Stomach (tissue), 9 donors: ENCODE results near the gene SPATA19. TPM values are rescaled to one million over a fixed set of nuclear protein-coding genes. Genes with fewer than 3 reads are reported as not detected.

ENCODE experiments used
- DNase-seq, 2 donors: peaks; one replicate each; pipeline versions ENCODE4 v3.0.0 to v3.0.0-alpha.2; 2013 to 2019
- H3K27ac ChIP-seq, 5 donors: fragments of 200-600 bp in 4 of 5; sonication (generic) in 4 of 5; one replicate each; pipeline ENCODE4 v1.5.1; 2013 to 2019; ENCODE audit warnings: mild to moderate bottlenecking in 1 of 5, moderate library complexity in 1 of 5
- H3K27me3 ChIP-seq, 3 donors: fragments of 200-600 bp; sonication (generic); one replicate each; pipeline ENCODE4 v1.5.1; 2017 to 2019; ENCODE audit warnings: mixed run types in 1 of 3
- H3K36me3 ChIP-seq, 4 donors: fragments of 200-600 bp; sonication (generic); 1 replicate in 3 of 4; 2 replicates in 1 of 4; pipeline ENCODE4 v1.5.1; 2016 to 2019
- H3K4me1 ChIP-seq, 4 donors: fragments of 200-600 bp; sonication (generic); one replicate each; pipeline ENCODE4 v1.5.1; 2016 to 2019
- H3K4me3 ChIP-seq, 4 donors: fragments of 200-600 bp; sonication (generic) in 3 of 4; one replicate each; pipeline ENCODE4 v1.5.1; 2016 to 2019; ENCODE audit warnings: mild to moderate bottlenecking in 1 of 4
- H3K9me3 ChIP-seq, 4 donors: fragments of 200-600 bp; sonication (generic); one replicate each; pipeline ENCODE4 v1.5.1; 2016 to 2019
- EP300 ChIP-seq: sonication (generic); formaldehyde crosslinking; IDR thresholded peaks from one replicate; pipeline ENCODE4 v1.6.1; 2017; ENCODE audit warnings: antibody characterized with exemption
- POLR2A ChIP-seq, 4 donors: fragments of 450-650 bp; IDR thresholded peaks; one replicate each; pipeline ENCODE4 v1.6.1; 2016; ENCODE audit warnings: antibody characterized with exemption in 4 of 4, control low read depth in 2 of 4, mild to moderate bottlenecking in 1 of 4, moderate library complexity in 1 of 4
- POLR2AphosphoS5 ChIP-seq, 3 donors: sonication (generic); formaldehyde crosslinking; IDR thresholded peaks; one replicate each; pipeline ENCODE4 v1.6.1; 2016; ENCODE audit warnings: antibody characterized with exemption in 3 of 3
- WGBS, 5 donors: extraction: QIAGEN DNeasy Blood & Tissue Kit in 3 of 5; methylation state at CpG; one replicate each; pipeline versions ENCODE4 v1.1.5 to v1.1.7; 2013 to 2018; 5-methylcytosine and 5-hydroxymethylcytosine counted together
- intact Hi-C: fragments of 100-400 bp; cut with DNase I; formaldehyde crosslinking; loops from one replicate; pipeline ENCODE4 v1.15.1; 2023; ENCODE audit warnings: low total_unique reads
- polyA plus RNA-seq, 3 donors: library from polyadenylated mRNA; stranded (reverse); fragments of 200-250 nt; gene quantifications; one replicate each; pipeline ENCODE4 v1.2.3, GENCODE V29; 2013
- total RNA-seq, 5 donors: library from RNA; depleted of rRNA; stranded (reverse); fragments of >200 nt; gene quantifications; one replicate each; pipeline versions ENCODE4 v1.1.0 to v1.2.3, GENCODE V29; 2014 to 2016
- TF ChIP-seq, protein P1 (sequence below), 7 experiments: fragments of 450-650 bp in 4 of 7; fragments of 200-600 bp in 3 of 7; sonication (generic) in 3 of 7; IDR thresholded peaks; one replicate each; pipeline ENCODE4 v1.5.1; 2016 to 2019; ENCODE audit warnings: antibody characterized with exemption in 7 of 7, control low read depth in 2 of 7, mild to moderate bottlenecking in 1 of 7
- donor health status: healthy with polysubstance abuse.
- donor health status: Bipolar disorder and iron deficiency.
- donor health status: healthy.

The SPATA19 gene
- total and polyA plus RNA-seq, 8 donors = 0.23 TPM; not detected in 7

DNA sequence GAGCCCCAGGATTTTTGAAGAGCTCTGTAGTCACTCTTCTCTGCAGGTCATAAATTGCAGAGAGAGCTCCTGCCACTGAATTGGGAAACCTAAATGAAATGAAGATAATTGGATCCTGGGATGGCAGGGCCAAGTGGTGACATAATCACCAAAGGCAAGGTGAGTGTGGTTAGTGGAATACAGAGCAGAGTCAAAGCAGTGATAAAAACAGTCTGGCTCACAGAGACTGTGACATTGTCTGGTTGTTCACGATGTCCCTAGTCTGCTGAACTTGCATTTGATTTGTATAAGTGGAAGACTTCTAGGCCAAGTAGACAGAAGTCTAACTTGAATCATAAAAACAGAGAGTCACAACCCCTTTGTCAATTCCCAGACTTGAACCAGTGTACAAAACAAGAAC, 26.8 kb upstream of the SPATA19 start:
- Histone ChIP-seq H3K36me3 (no peaks in the 10 kb centered on the region), H3K9me3 (no peaks in the 10 kb centered on the region), H3K27me3 (no peaks in the 10 kb centered on the region), H3K4me1 (no peaks in the 10 kb centered on the region), H3K27ac (no peak overlapping the region), H3K4me3 (no peak overlapping the region)
- intact Hi-C loops = no loop called here
- TF ChIP-seq POLR2AphosphoS5 (IDR thresholded peaks at IDR 0.05) = no peak
- no peak for TF ChIP-seq POLR2A (IDR thresholded peaks at IDR 0.05)
- TF ChIP-seq, protein P1, sequence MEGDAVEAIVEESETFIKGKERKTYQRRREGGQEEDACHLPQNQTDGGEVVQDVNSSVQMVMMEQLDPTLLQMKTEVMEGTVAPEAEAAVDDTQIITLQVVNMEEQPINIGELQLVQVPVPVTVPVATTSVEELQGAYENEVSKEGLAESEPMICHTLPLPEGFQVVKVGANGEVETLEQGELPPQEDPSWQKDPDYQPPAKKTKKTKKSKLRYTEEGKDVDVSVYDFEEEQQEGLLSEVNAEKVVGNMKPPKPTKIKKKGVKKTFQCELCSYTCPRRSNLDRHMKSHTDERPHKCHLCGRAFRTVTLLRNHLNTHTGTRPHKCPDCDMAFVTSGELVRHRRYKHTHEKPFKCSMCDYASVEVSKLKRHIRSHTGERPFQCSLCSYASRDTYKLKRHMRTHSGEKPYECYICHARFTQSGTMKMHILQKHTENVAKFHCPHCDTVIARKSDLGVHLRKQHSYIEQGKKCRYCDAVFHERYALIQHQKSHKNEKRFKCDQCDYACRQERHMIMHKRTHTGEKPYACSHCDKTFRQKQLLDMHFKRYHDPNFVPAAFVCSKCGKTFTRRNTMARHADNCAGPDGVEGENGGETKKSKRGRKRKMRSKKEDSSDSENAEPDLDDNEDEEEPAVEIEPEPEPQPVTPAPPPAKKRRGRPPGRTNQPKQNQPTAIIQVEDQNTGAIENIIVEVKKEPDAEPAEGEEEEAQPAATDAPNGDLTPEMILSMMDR (IDR thresholded peaks at IDR 0.05) = no peak
- no peak for TF ChIP-seq EP300
- WGBS, 5 donors = 0 to 88% (median 41%) methylated on average over 1 of the region's 1 CpG
- DNase-seq = no peak

DNA sequence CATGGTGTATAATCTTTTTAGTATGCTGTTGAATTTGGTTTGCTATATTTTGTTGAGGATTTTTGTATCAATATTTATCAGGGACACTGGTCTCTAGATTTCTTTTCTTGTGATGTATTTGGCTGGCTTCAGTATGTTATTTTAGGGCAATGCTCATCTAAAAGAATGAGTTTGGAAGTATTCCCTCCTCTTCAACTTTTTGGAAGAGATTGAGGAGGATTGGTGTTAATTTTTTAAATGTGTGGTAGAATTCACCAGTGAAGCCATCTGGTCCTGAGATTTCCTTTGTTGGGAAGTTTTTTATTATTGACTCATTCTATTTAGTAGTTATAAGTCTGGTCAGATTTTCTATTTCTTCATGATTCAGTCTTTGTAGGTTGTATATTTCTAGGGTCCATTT, 22.1 kb upstream of the SPATA19 start:
- no peaks in the 10 kb centered on the region for H3K4me1 ChIP-seq
- intact Hi-C loops = no loop called here
- TF ChIP-seq, protein P1 (IDR thresholded peaks at IDR 0.05) = no peak
- no peak for TF ChIP-seq POLR2A (IDR thresholded peaks at IDR 0.05)
- no peak for TF ChIP-seq EP300
- TF ChIP-seq POLR2AphosphoS5 (IDR thresholded peaks at IDR 0.05) = no peak

DNA sequence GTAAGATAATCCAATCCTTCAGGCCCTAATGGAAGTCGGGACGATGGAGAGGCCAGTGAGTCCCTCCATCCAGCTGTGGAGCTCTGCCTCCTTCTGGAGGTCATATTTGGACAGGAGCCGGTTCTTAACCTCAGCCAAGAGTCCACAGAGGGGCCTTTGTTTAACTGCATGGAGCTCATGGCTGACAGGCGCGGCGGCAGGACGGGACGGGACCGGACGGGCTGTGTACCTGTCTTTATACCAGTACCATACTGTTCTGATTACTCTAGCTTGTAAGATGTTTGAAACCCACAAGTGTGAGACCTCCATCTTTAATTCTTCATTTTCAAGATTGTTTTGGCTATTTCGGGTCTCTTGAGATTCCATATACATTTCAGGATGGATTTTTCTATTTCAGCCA, 20.2 kb upstream of the SPATA19 start:
- H3K27me3 ChIP-seq = peaks cover 0 to 10% (median 0%) of the 10 kb centered on the region in 3 donors
- no peak for DNase-seq
- H3K9me3 ChIP-seq = no peaks in the 10 kb centered on the region
- H3K4me1 ChIP-seq = no peaks in the 10 kb centered on the region
- H3K36me3 ChIP-seq = no peaks in the 10 kb centered on the region
- intact Hi-C loops = no loop called here
- WGBS, 5 donors = 89 to 95% (median 93%) methylated on average over 8 to 11 of the region's 11 CpGs
- TF ChIP-seq POLR2A (IDR thresholded peaks at IDR 0.05) (no peak), POLR2AphosphoS5 (IDR thresholded peaks at IDR 0.05) (no peak), EP300 (no peak)
- TF ChIP-seq, protein P1 (IDR thresholded peaks at IDR 0.05) = no peak
- H3K4me3 ChIP-seq = no peak overlapping the region
- H3K27ac ChIP-seq = no peak overlapping the region

More for the DNA sequence above, 22.1 kb upstream of the SPATA19 start:
- Histone ChIP-seq H3K27me3 (peaks cover 0 to 10% (median 0%) of the 10 kb centered on the region in 3 donors), H3K9me3 (no peaks in the 10 kb centered on the region), H3K36me3 (no peaks in the 10 kb centered on the region), H3K27ac (no peak overlapping the region), H3K4me3 (no peak overlapping the region)
- DNase-seq = no peak

DNA sequence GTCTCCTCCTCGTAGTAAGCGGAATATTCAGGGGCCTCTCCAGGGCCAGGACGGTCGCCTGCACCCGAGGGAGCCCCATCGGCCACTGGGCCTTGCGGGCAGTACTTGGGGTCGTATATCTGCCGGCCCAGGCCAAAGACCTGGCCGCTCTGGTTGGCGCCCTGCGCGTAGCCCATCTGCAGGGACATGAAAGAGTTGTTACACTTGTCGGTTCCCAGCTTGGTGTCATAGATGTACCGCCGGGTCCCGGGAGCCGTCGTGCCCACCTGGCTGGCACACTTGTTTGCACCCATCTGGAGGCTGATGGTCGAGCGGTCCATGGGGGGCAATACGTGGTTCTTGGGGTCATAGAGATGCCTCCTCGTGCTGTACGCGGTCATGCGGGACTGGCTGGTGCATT, 19.4 kb upstream of the SPATA19 start:
- H3K36me3 ChIP-seq = no peaks in the 10 kb centered on the region
- TF ChIP-seq, protein P1 (IDR thresholded peaks at IDR 0.05) = no peak
- TF ChIP-seq POLR2AphosphoS5 (IDR thresholded peaks at IDR 0.05) = no peak
- no peak overlapping the region for H3K27ac ChIP-seq
- no peaks in the 10 kb centered on the region for H3K4me1 ChIP-seq
- no peak overlapping the region for H3K4me3 ChIP-seq
- intact Hi-C loops = no loop called here
- 92 to 95% (median 95%) methylated on average over 13 to 26 of the region's 26 CpGs for WGBS, 5 donors
- H3K9me3 ChIP-seq = no peaks in the 10 kb centered on the region
- DNase-seq = no peak
- peaks cover 0 to 10% (median 0%) of the 10 kb centered on the region in 3 donors for H3K27me3 ChIP-seq
